IMR-90 (cell line): ENCODE measurements around the gene NELL2. TPM values are rescaled to one million over a fixed set of nuclear protein-coding genes. Genes with fewer than 3 reads are reported as not detected.
A peak's percentile ranks its signal among the peaks of the same experiment; 100 is the strongest.

ENCODE experiments used
- ATAC-seq: fragments of 200-7000 bp; cut with Tn5 transposase; 2 replicates; pipeline ENCODE4 v1.9.1; 2020; ENCODE audit warnings: low read depth, mild to moderate bottlenecking, moderate library complexity
- Bru-seq: library from RNA; stranded (reverse); fragments of 400-500 nt; gene quantifications from one replicate; lab custom pipeline; 2021; lab: Mats Ljungman, UMichigan
- BruChase-seq, 2 experiments: library from RNA; stranded (reverse); fragments of 400-500 nt; gene quantifications; one replicate each; lab custom pipeline; 2021; lab: Mats Ljungman, UMichigan
- BruUV-seq: library from RNA; stranded (reverse); fragments of 400-500 nt; replicated peaks from 2 replicates; lab custom pipeline; 2021; lab: Mats Ljungman, UMichigan
- CTCF ChIA-PET: fragments of 300-600 bp; formaldehyde crosslinking; extraction: SDS; loops from one replicate; lab custom pipeline; 2021; ENCODE audit warnings: antibody characterized with exemption; lab: Yijun Ruan, JAX
- POLR2A ChIA-PET: fragments of 300-600 bp; sonication (Branson Sonifier 250); formaldehyde crosslinking; loops from one replicate; lab custom pipeline; 2022; ENCODE audit warnings: antibody characterized with exemption; ENCODE audit not compliant: unreplicated experiment; lab: Charles Lee
- DNase-seq: peaks from one replicate; pipeline ENCODE4 v3.0.0; 2013
- H2AFZ ChIP-seq: replicated peaks from 2 replicates; pipeline ENCODE3; 2013; ENCODE audit warnings: low read length, mild to moderate bottlenecking; ENCODE audit not compliant: poor library complexity
- H2AK5ac ChIP-seq: 2 replicates; pipeline ENCODE4 v1.6.1; 2013; ENCODE audit warnings: low read depth, low read length, inconsistent platforms
- H2AK9ac ChIP-seq: replicated peaks from 2 replicates; pipeline ENCODE3; 2013; ENCODE audit warnings: mild to moderate bottlenecking, low read depth, low read length, moderate library complexity; ENCODE audit not compliant: poor library complexity
- H2BK120ac ChIP-seq: 2 replicates; pipeline ENCODE4 v1.6.1; 2013; ENCODE audit warnings: low read depth, low read length, inconsistent platforms
- H2BK15ac ChIP-seq: 3 replicates; pipeline ENCODE4 v1.6.1; 2013; ENCODE audit warnings: low read depth, low read length, inconsistent platforms
- H2BK20ac ChIP-seq: 2 replicates; pipeline ENCODE4 v1.6.1; 2013; ENCODE audit warnings: low read depth, mild to moderate bottlenecking, inconsistent platforms, low read length, moderate library complexity
- H2BK5ac ChIP-seq: 2 replicates; pipeline ENCODE4 v1.6.1; 2013; ENCODE audit warnings: mild to moderate bottlenecking, low read depth, low read length, inconsistent platforms; ENCODE audit not compliant: poor library complexity, severe bottlenecking
- H3K14ac ChIP-seq: replicated peaks from 2 replicates; pipeline ENCODE4 v1.6.1; 2013; ENCODE audit warnings: low read depth, low read length, inconsistent platforms
- H3K18ac ChIP-seq: 2 replicates; pipeline ENCODE4 v1.6.1; 2013; ENCODE audit warnings: low read depth, low read length, control low read depth
- H3K23ac ChIP-seq: 2 replicates; pipeline ENCODE4 v1.6.1; 2013; ENCODE audit warnings: low read depth, low read length, inconsistent platforms
- H3K27ac ChIP-seq: 2 replicates; pipeline ENCODE4 v1.5.1; 2013; ENCODE audit warnings: mild to moderate bottlenecking, control low read depth, low read length; ENCODE audit not compliant: insufficient read depth
- H3K27me3 ChIP-seq: 2 replicates; pipeline ENCODE4 v1.6.1; 2013; ENCODE audit warnings: low read length; ENCODE audit not compliant: control insufficient read depth, insufficient read depth
- H3K36me3 ChIP-seq: 2 replicates; pipeline ENCODE4 v1.6.1; 2013; ENCODE audit warnings: low read length, mixed read lengths; ENCODE audit not compliant: control insufficient read depth, insufficient read depth
- H3K4ac ChIP-seq: 2 replicates; pipeline ENCODE4 v1.6.1; 2013; ENCODE audit warnings: low read depth, low read length, inconsistent platforms
- H3K4me1 ChIP-seq: 2 replicates; pipeline ENCODE4 v1.6.1; 2013; ENCODE audit warnings: low read length, mixed read lengths; ENCODE audit not compliant: control insufficient read depth, insufficient read depth
- H3K4me2 ChIP-seq: 2 replicates; pipeline ENCODE4 v1.6.1; 2013; ENCODE audit warnings: low read depth, mild to moderate bottlenecking, control low read depth, low read length, moderate library complexity
- H3K4me3 ChIP-seq: 2 replicates; pipeline ENCODE4 v1.5.1; 2013; ENCODE audit warnings: low read depth, mild to moderate bottlenecking, control low read depth, low read length, moderate library complexity; ENCODE audit not compliant: insufficient read depth
- H3K56ac ChIP-seq: 2 replicates; pipeline ENCODE4 v1.6.1; 2013; ENCODE audit warnings: low read length, inconsistent platforms; ENCODE audit not compliant: insufficient read depth; ENCODE audit errors: extremely low read depth
- H3K79me1 ChIP-seq, 2 experiments: 2 replicates each; pipeline ENCODE4 v1.6.1; 2013; ENCODE audit warnings: low read length in 2 of 2, inconsistent platforms in 1 of 2, low read depth in 1 of 2
- H3K9ac ChIP-seq: 2 replicates; pipeline ENCODE4 v1.6.1; 2013; ENCODE audit warnings: low read depth, low read length, control low read depth
- H3K9me1 ChIP-seq: 2 replicates; pipeline ENCODE4 v1.6.1; 2013; ENCODE audit warnings: low read length, inconsistent platforms; ENCODE audit not compliant: insufficient read depth
- H3K9me3 ChIP-seq: 2 replicates; pipeline ENCODE4 v1.6.1; 2013; ENCODE audit warnings: low read length; ENCODE audit not compliant: control insufficient read depth, insufficient read depth
- H4K20me1 ChIP-seq: 2 replicates; pipeline ENCODE4 v1.6.1; 2013; ENCODE audit warnings: low read length, inconsistent platforms; ENCODE audit not compliant: insufficient read depth
- H4K5ac ChIP-seq: 2 replicates; pipeline ENCODE4 v1.6.1; 2013; ENCODE audit warnings: mild to moderate bottlenecking, low read depth, low read length, control low read depth
- H4K8ac ChIP-seq, 2 experiments: 2 replicates each; pipeline ENCODE4 v1.6.1; 2013; ENCODE audit warnings: low read depth in 2 of 2, low read length in 2 of 2, control low read depth in 1 of 2, inconsistent platforms in 1 of 2
- H4K91ac ChIP-seq: 2 replicates; pipeline ENCODE4 v1.6.1; 2013; ENCODE audit warnings: low read depth, low read length, inconsistent platforms; ENCODE audit not compliant: insufficient read depth
- BHLHE40 ChIP-seq: fragments of 150-350 bp; IDR thresholded peaks from 2 replicates; pipeline ENCODE4 v1.6.1; 2016; ENCODE audit warnings: mild to moderate bottlenecking, low read depth, low read length
- CEBPB ChIP-seq: IDR thresholded peaks from 2 replicates; pipeline ENCODE4 v1.6.1; 2012; ENCODE audit warnings: low read depth, low read length, improper control_type of control experiment
- CHD1 ChIP-seq: IDR thresholded peaks from 2 replicates; pipeline ENCODE4 v1.6.1; 2012; ENCODE audit warnings: low read depth, low read length, improper control_type of control experiment
- FOS ChIP-seq: fragments of 150-350 bp; IDR thresholded peaks from 2 replicates; pipeline ENCODE4 v1.6.1; 2016; ENCODE audit warnings: low read depth, low read length
- MAFK ChIP-seq: IDR thresholded peaks from 2 replicates; pipeline ENCODE4 v1.6.1; 2012; ENCODE audit warnings: low read depth, low read length, improper control_type of control experiment
- MAZ ChIP-seq: IDR thresholded peaks from 2 replicates; pipeline ENCODE4 v1.6.1; 2012; ENCODE audit warnings: low read depth, mild to moderate bottlenecking, low read length, improper control_type of control experiment, moderate library complexity, borderline replicate concordance
- NFE2L2 ChIP-seq: fragments of 150-350 bp; IDR thresholded peaks from 2 replicates; pipeline ENCODE4 v1.6.1; 2016; ENCODE audit warnings: low read depth, mild to moderate bottlenecking, low read length
- POLR2A ChIP-seq: IDR thresholded peaks from 2 replicates; pipeline ENCODE4 v1.6.1; 2012; ENCODE audit warnings: mild to moderate bottlenecking, low read depth, low read length
- RAD21 ChIP-seq: IDR thresholded peaks from 2 replicates; pipeline ENCODE4 v1.6.1; 2012; ENCODE audit warnings: low read length, improper control_type of control experiment
- RCOR1 ChIP-seq: IDR thresholded peaks from 2 replicates; pipeline ENCODE4 v1.6.1; 2012; ENCODE audit warnings: mild to moderate bottlenecking, low read length, improper control_type of control experiment; ENCODE audit not compliant: insufficient replicate concordance
- RFX5 ChIP-seq: IDR thresholded peaks from 2 replicates; pipeline ENCODE4 v1.8.0; 2012; ENCODE audit warnings: low read depth, mild to moderate bottlenecking, low read length, moderate library complexity
- SMC3 ChIP-seq: fragments of 150-350 bp; IDR thresholded peaks from 2 replicates; pipeline ENCODE4 v1.6.1; 2016; ENCODE audit warnings: low read depth, mild to moderate bottlenecking, antibody characterized with exemption, low read length, moderate library complexity
- whole genome bisulfite sequencing, 2 experiments: methylation state at CpG; one replicate each; pipeline versions ENCODE4 v1.1.5 to v1.1.7; 2013; ENCODE audit warnings: missing lambda C conversion rate in 2 of 2; ENCODE audit not compliant: insufficient read length in 1 of 2; ENCODE audit errors: extremely low coverage in 2 of 2; 5-methylcytosine and 5-hydroxymethylcytosine counted together
- dilution Hi-C: fragments of 300-500 bp; cut with HindIII; formaldehyde crosslinking; loops from one replicate; pipeline ENCODE4 v1.14.3; 2018; ENCODE audit warnings: low sequenced_read_pairs; ENCODE audit not compliant: unreplicated experiment
- in situ Hi-C: fragments of 300-500 bp; cut with MboI; formaldehyde crosslinking; loops from 3 replicates; pipeline ENCODE4 v1.14.3; 2019; ENCODE audit warnings: low sequenced_read_pairs, inconsistent platforms, mixed read lengths
- intact Hi-C: fragments of 100-400 bp; cut with micrococcal nuclease; formaldehyde crosslinking; loops from 2 replicates; pipeline ENCODE4 v1.10.0; 2022
- long read RNA-seq: library from polyadenylated mRNA; unstranded; transcript quantifications from one replicate; pipeline ENCODE4 v2.0.0, GENCODE V29; 2021; ENCODE audit not compliant: unreplicated experiment
- polyA plus RNA-seq, 3 experiments: library from polyadenylated mRNA; depleted of rRNA; stranded (reverse); fragments of >200 nt; gene quantifications; 2 replicates each; pipeline ENCODE4 v1.2.3, GENCODE V29; 2012; ENCODE audit warnings: low replicate concordance in 1 of 3
- total RNA-seq: library from RNA; depleted of rRNA; stranded (reverse); fragments of >200 nt; gene quantifications from 2 replicates; pipeline ENCODE4 v1.2.3, GENCODE V29; 2012; rRNA removed
- TF ChIP-seq, protein P1 (sequence below): fragments of 150-350 bp; IDR thresholded peaks from 2 replicates; pipeline ENCODE4 v1.6.1; 2016; ENCODE audit warnings: low read depth, mild to moderate bottlenecking, low read length, moderate library complexity, borderline replicate concordance
- TF ChIP-seq, protein P2 (sequence below): fragments of 150-350 bp; IDR thresholded peaks from 2 replicates; pipeline ENCODE4 v1.6.1; 2017; ENCODE audit warnings: mild to moderate bottlenecking, antibody characterized with exemption, low read length, low read depth
- TF ChIP-seq, protein P3 (sequence below): conservative IDR thresholded peaks from 2 replicates; pipeline ENCODE4 v1.5.1; 2012; ENCODE audit warnings: mild to moderate bottlenecking, low read depth, low read length, improper control_type of control experiment

NELL2 gene
- total RNA-seq (0.18 and 0.28 TPM in 2 replicates), polyA plus RNA-seq (2012; rRNA removed) (0.17 and 0.26 TPM in 2 replicates), Bru-seq, nascent RNA (percentile 3 among the genes with signal in this experiment), BruChase-seq, experiment 1, labeled RNA remaining after a 6-hour chase (percentile 3 among the genes with signal in this experiment), BruChase-seq, experiment 2, labeled RNA remaining after a 2-hour chase (percentile 1 among the genes with signal in this experiment)
- not detected in 2 replicates for polyA plus RNA-seq (2012; cell fraction: cytosol; rRNA removed)
- polyA plus RNA-seq (2012; cell fraction: nucleus; rRNA removed; ENCODE audit: low replicate concordance) = 0.06 TPM in 1 of 2 replicates, not detected in the other
- long read RNA-seq = 0 reads

DNA sequence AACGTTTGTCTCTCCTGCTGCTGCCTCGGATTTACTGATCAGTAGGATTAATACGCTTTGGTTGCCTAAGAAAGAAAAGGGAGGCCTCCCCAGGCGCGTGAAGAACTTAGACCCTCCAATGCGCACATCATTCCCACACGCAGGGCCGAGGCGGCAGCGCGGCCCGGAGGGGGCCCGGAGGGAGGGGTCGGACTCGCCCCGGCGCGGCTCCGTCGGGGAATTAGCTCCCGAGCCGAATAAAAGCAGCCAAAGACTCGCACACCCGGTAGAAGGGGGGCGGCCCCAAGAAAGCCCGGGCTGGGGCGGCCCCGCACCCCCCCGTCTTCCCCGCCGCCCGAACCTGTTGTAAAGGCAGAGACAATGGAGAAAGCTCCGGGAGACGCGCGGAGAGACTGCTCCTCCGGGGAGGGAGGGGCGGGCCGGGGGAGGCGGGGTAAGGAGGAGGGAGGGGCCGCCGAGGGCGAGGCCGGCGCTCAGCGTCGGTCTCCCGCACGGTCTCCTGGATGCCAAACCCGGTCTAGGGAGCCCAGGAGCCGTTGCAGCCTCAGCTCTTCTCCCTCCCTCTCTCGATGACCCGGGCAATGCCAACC, at the start of gene NELL2:
Gene NELL2, minus strand, starts transcription at position 362 of the 590 bp plus-strand sequence. CDS start 446 bp downstream, outside the sequence.
- H2BK20ac ChIP-seq = no peak within 1 kb of the TSS
- no peak for TF ChIP-seq NFE2L2
- TF ChIP-seq SMC3 = no peak
- TF ChIP-seq POLR2A = no peak
- TF ChIP-seq, protein P1, sequence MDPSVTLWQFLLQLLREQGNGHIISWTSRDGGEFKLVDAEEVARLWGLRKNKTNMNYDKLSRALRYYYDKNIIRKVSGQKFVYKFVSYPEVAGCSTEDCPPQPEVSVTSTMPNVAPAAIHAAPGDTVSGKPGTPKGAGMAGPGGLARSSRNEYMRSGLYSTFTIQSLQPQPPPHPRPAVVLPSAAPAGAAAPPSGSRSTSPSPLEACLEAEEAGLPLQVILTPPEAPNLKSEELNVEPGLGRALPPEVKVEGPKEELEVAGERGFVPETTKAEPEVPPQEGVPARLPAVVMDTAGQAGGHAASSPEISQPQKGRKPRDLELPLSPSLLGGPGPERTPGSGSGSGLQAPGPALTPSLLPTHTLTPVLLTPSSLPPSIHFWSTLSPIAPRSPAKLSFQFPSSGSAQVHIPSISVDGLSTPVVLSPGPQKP = no peak
- no peak for TF ChIP-seq RAD21
- no peak for TF ChIP-seq MAZ
- no peak for TF ChIP-seq RCOR1
- TF ChIP-seq, protein P2, sequence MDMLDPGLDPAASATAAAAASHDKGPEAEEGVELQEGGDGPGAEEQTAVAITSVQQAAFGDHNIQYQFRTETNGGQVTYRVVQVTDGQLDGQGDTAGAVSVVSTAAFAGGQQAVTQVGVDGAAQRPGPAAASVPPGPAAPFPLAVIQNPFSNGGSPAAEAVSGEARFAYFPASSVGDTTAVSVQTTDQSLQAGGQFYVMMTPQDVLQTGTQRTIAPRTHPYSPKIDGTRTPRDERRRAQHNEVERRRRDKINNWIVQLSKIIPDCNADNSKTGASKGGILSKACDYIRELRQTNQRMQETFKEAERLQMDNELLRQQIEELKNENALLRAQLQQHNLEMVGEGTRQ = no peak
- no peak for TF ChIP-seq CEBPB
- TF ChIP-seq, protein P3, sequence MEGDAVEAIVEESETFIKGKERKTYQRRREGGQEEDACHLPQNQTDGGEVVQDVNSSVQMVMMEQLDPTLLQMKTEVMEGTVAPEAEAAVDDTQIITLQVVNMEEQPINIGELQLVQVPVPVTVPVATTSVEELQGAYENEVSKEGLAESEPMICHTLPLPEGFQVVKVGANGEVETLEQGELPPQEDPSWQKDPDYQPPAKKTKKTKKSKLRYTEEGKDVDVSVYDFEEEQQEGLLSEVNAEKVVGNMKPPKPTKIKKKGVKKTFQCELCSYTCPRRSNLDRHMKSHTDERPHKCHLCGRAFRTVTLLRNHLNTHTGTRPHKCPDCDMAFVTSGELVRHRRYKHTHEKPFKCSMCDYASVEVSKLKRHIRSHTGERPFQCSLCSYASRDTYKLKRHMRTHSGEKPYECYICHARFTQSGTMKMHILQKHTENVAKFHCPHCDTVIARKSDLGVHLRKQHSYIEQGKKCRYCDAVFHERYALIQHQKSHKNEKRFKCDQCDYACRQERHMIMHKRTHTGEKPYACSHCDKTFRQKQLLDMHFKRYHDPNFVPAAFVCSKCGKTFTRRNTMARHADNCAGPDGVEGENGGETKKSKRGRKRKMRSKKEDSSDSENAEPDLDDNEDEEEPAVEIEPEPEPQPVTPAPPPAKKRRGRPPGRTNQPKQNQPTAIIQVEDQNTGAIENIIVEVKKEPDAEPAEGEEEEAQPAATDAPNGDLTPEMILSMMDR = no peak
- TF ChIP-seq CHD1 = no peak
- TF ChIP-seq FOS = no peak
- TF ChIP-seq BHLHE40 = no peak
- no peak for TF ChIP-seq RFX5
- TF ChIP-seq MAFK = no peak

More for the DNA sequence above, at the start of gene NELL2:
- no CpG with 5 or more reads among the region's 53 CpGs for WGBS, 2 experiments
- Histone ChIP-seq H2AK5ac (no peak within 1 kb of the TSS), H3K4me1 (no peaks in the 10 kb centered on the region; the same call in 1 of the 2 replicates), H3K4ac (no peak within 1 kb of the TSS), H4K91ac (no peak within 1 kb of the TSS), H3K9me1 (no peaks in the 10 kb centered on the region), H3K27me3 (peaks cover 22% of the 10 kb centered on the region), H4K20me1 (no peaks in the 10 kb centered on the region), H2BK15ac (no peak within 1 kb of the TSS), H3K14ac (no peak within 1 kb of the TSS), H2AK9ac (no peak within 1 kb of the TSS), H2AFZ (peak within 1 kb of the TSS; percentile 80), H3K18ac (no peak within 1 kb of the TSS), H3K9me3 (no peaks in the 10 kb centered on the region), H3K79me1 (no peaks in the 10 kb centered on the region), H4K5ac (no peak within 1 kb of the TSS), H3K36me3 (no peaks in the 10 kb centered on the region), H3K4me3 (peak within 1 kb of the TSS; percentile 38), H2BK5ac (no peak within 1 kb of the TSS), H3K23ac (no peak within 1 kb of the TSS), H2BK120ac (no peak within 1 kb of the TSS), H3K56ac (no peak within 1 kb of the TSS), H4K8ac (no peak within 1 kb of the TSS), H3K9ac (no peak within 1 kb of the TSS), H3K4me2 (peak within 1 kb of the TSS; percentile 94), H3K27ac (no peak within 1 kb of the TSS)
- no TSS peak for BruUV-seq
- no peak for DNase-seq
- CTCF ChIA-PET = no interaction called here
- dilution Hi-C loops (no loop called here), in situ Hi-C loops (no loop called here), intact Hi-C loops (no loop called here)
- POLR2A ChIA-PET = no interaction called here
- ATAC-seq = peak; percentile 89
